ENCODE measurements around the gene CKB.

Gene CKB

DNA sequence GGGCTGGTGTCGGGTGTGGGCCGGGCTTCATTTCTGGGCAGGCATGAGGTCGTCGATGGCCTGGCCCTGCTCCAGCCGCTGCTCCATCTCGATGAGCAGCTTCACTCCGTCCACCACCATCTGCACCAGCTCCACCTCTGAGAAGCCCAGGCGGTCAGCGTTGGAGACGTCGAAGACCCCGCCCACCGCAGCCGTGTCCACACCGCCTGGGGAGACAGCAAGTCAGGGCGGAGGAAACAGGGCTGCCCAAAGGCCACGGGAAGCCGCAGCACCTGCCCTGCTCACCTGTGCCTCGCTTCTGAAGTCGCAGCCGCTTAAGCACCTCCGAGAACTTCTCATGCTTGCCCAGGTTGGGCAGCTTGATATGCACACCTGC lies 2.8 kb downstream of the CKB start:
- TF ChIP-seq CTCF (conservative IDR thresholded peaks at IDR 0.05; ENCODE audit: control insufficient read depth, insufficient read depth, low read depth, low read length) = no peak

GRCh38 chr14:103519043-103519836 lies 3.4 kb downstream of the CKB start:
- H3K4me3 ChIP-seq (ENCODE audit: control insufficient read depth, low read depth, low read length) = no peak overlapping the region
- DNase-seq (ENCODE audit: low read depth) = no peak
- no peak for TF ChIP-seq CTCF (conservative IDR thresholded peaks at IDR 0.05; ENCODE audit: control insufficient read depth, insufficient read depth, low read depth, low read length)

More for the DNA sequence above, 2.8 kb downstream of the CKB start:
- no peak for DNase-seq (ENCODE audit: low read depth)
- H3K4me3 ChIP-seq (ENCODE audit: control insufficient read depth, low read depth, low read length) = no peak overlapping the region

DNA sequence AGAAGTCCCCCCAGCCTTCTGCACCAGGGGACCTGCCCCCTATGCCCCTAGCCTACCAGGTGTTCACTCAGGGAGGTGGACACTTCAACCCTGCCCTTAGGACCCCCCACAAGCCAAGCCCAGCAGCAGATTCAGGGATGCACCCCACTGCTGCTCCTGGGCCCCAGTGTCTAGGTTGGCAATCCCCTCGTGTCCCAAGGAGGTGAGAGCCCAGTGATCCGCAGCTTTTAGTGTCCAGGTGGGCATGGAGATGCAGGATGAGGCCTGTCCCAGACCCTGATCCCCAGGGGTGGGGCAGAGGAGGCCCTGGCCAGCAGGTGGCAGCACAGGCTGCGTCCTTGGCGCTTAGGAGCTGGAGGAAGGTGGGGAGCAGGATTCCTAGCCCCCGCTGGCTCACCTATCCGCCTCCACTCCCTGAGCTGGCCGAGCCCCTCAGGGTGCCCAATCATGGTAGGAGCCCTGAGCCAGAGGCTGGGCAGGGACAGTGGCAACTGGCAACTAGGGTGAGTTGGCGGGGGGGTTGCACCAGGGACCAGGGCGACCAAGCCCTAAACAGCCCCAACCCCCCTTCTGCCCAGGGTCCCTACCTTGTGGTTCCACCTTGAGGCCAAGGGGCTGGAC lies 4.1 kb downstream of the CKB start:
- peak; percentile 43 for DNase-seq (ENCODE audit: low read depth)
- peak; percentile 82 for TF ChIP-seq CTCF (conservative IDR thresholded peaks at IDR 0.05; ENCODE audit: control insufficient read depth, insufficient read depth, low read depth, low read length)
- H3K4me3 ChIP-seq (ENCODE audit: control insufficient read depth, low read depth, low read length) = no peak overlapping the region

DNA sequence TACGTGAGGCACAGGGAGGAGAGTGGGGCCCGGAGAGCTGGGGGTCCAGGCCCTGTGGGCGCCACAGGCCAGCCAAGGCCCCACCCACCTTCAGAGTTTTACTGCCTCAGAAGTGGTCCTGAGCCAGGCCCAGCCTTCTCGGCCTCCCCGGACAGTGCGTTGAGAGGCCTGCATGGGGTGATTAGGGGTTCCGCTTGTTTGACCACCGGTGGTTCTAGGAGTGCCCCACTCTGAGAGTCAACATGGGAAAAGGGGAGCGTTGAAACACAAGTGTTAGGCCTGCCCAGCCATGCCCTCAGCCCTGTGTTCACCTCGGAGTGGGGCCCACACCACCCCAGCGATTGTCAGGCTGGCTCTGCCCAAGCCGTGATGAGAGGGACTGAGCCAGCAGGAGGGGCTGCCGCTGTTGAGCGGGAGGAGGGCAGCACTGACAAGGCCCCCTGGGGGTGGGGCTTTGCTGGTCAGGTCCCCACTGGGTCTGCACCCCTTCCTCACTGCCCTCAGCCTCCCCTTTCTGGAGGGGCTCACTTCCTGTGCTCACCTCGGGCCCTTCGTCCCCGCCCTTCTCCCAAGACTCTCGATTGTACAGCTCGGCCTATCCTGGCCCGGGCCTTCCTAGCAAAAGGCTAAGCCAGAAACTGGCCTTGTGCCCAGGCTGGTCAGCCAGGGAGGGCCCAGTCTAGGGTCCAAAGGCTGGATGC lies 4.8 kb downstream of the CKB start:
- H3K4me3 ChIP-seq (ENCODE audit: control insufficient read depth, low read depth, low read length) = no peak overlapping the region
- DNase-seq (ENCODE audit: low read depth) = no peak
- no peak for TF ChIP-seq CTCF (conservative IDR thresholded peaks at IDR 0.05; ENCODE audit: control insufficient read depth, insufficient read depth, low read depth, low read length)

- no peak for TF ChIP-seq CTCF (conservative IDR thresholded peaks at IDR 0.05; ENCODE audit: control insufficient read depth, insufficient read depth, low read depth, low read length)
- no peak overlapping the region for H3K4me3 ChIP-seq (ENCODE audit: control insufficient read depth, low read depth, low read length)
- DNase-seq (ENCODE audit: low read depth) = no peak
Measured at GRCh38 chr14:103517174-103517566, 5.5 kb downstream of the CKB start.

GRCh38 chr14:103516426-103517173 lies 6.0 kb downstream of the CKB start:
- no peak for DNase-seq (ENCODE audit: low read depth)
- H3K4me3 ChIP-seq (ENCODE audit: control insufficient read depth, low read depth, low read length) = no peak overlapping the region
- no peak for TF ChIP-seq CTCF (conservative IDR thresholded peaks at IDR 0.05; ENCODE audit: control insufficient read depth, insufficient read depth, low read depth, low read length)
